ENCODE data around the gene MT1M.

MT1M gene

DNA sequence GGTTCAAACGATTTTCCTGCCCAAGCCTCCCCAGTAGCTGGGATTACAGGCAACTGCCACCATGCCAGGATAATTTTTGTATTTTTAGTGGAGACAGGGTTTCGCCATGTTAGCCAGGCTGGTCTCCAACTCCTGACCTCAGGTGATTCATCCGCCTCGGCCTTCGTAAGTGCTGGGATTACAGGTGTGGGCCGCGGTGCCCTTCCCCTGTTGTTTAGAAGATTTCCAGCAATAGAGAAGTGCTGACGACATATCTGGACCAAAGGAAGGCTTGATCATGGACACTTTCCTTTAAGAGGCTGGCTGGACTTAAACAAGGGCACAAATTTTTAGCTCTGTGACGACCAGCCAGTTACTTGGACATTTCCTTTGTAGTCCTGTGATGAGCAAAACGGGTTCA lies 1.3 kb upstream of the MT1M start:
- no peak for DNase-seq

DNA sequence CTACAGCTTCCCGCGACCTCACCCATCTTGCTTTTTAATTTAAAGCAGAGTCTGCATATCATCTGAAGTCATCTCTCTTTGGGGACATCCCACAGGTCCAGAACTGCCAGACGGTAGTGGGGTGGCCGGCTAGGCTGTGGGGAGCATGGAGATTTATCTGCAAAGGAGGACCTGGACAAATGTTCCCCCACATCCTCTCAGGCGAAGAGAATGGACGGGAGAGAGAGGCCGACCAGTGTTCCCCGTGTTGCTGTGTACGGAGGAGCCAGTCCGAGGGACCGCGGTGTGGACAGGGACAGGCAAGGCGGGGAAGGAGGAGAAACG lies 665 bp upstream of the MT1M start:
- no peak for DNase-seq

DNA sequence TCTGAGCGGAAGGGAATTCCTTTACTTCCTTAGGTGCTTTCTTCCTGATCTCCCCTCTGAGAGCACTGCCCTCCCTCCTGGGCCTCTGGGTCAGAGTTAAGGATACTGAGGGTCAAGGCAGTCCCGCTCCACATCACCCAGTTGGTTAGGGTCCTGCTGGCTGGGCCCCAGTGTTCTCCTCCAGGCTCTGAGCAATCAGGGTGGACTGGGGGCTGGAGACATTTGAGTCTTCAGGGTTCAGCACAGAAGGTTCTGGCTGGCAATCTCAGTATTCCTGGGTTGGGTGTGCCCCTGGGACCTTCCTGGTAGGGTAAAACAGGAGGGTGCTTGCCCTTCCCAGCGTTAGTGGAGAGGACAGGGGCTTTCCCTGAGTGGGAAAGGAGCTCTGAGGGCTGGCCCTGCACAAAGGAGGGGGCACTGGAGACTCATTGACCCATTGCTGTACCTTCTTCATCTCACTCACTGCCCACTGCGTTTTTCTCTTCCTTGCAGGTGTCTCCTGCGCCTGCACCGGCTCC lies 448 bp downstream of the MT1M start:
- DNase-seq, result no peak

DNA sequence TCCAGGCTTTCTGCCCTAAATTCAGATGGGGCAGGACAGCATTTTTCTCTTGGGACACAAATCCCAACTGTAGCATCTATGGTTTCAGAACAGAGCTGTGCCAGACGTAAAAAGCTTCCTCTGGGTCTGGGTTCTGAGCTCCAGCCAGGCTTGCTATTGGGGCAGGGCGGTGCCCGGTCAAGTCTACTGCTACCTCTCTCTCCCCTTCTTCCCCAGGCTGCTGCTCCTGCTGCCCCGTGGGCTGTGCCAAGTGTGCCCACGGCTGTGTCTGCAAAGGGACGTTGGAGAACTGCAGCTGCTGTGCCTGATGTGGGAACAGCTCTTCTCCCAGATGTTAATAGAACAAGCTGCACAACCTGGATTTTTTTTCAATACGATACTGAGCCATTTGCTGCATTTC lies 1.1 kb downstream of the MT1M start:
- DNase-seq, result no peak

DNA sequence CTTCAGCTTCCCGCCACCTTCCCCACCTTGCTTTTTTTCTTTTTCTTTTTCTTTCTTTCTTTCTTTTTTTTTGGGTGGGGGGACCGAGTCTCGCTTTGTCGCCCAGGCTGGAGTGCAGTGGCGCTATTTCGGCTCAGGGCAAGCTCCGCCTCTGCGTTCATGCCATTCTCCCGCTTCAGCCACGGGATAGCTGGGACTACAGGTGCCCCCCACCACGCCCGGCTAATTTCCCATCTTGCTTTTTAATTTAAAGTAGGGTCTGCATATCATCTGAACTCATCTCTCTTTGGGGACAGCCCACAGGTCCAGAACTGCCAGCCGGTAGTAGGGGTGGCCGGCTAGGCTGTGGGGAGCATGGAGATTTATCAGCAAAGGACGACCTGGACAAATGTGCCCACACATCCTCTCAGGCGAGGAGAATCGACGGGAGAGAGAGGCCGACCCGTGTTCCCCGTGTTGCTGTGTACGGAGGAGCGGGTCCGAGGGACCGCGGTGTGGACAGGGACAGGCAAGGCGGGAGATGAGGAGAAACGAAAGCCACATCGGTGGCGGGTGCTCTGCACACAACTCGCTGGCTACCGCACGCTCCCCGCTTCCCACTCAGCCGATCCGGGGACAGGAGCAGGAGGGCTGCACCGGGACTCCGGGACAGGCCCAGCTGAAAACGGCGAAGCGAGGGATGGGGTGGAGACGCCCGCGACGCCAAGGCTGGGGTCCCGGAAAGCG lies 2.4 kb downstream of the MT1M start:
- no peak for DNase-seq

DNA sequence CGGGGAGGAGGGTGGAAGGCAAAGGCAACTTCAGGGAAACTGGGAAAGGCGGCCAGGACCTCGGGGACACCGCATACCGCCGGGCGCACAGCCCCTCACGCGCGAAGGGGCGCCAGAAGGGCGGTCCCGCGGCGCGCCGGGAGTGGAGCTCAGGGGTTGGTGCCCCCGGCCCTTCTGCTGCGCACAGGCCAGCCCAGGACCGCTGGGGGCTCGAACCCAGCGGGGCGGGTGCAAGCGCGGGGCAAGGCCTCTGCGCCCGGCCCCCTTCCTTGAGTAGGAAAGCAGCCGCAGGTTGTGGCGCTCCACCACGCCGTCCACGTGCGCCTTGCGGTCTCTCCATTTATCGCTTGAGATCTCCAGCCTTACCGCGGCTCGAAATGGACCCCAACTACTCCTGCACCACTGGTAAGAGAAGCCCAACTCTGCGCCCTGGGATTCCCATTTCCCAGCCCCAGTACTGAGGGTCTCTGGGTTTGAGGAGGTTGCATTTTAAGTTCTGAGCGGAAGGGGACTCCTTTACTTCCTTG lies 3.0 kb downstream of the MT1M start:
- DNase-seq, result no peak

DNA sequence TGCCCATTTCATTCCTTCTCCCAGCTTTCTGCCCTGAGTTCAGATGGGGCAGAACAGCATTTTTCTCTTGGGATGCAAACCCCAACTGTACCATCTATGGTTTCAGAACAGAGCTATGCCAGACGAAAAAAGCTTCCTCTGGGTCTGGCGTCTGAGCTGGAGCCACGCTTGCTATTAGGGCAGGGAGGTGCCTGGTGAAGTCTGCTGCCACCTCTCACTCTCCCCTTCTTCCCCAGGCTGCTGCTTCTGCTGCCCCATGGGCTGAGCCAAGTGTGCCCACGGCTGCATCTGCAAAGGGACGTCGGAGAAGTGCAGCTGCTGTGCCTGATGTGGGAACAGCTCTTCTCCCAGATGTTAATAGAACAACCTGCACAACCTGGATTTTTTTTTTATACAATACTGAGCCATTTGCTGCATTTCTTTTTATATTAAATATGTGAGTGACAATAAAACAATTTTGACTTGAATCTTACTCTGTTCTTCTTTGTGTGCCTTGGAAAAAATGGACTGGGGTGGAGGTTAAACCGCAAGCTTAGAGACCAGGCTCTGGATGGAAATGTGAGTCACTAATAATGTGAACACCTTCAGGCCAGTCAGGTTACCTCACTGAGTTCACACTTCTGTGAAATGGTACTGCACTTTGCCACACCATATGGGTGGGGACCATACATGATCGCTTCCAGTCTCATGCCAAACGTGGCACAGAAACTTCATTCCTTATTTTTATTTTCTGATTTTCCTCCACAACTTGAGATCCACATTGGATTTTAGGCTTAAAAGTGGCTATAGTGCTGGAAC lies 4.4 kb downstream of the MT1M start:
- no peak for DNase-seq

DNA sequence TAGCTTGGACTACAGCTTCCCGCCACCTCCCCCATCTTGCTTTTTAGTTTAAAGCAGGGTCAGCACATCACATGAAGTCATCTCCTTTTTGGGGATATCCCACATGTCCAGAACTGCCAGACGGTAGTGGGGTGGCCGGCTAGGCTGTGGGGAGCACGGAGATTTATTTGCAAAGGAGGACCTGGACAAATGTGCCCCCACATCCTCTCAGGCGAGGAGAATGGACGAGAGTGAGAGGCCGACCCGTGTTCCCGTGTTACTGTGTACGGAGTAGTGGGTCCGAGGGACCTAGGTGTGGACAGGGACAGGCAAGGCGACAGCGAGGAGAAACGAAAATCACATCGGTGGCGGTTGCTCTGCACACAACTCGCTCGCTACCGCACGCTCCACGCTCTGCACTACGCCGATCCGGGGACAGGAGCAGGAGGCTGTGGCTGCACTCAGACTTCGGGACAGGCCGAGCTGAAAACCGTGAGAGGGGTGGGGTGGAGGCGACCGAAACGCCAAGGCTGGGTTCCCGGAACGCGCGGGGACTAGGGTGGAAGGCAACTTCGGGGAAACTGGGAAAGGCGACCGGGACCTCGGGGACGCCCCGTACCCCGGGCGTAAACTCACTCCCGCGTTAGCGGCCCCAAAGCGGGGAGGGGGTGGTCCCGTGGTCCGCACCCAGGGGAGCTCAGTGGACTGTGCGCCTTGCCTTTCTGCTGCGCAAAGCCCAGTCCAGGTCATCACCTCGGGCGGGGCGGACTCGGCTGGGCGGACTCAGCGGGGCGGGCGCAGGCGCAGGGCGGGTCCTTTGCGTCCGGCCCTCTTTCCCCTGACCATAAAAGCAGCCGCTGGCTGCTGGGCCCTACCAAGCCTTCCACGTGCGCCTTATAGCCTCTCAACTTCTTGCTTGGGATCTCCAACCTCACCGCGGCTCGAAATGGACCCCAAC lies 5.6 kb downstream of the MT1M start, which contains the start of gene MT1A:
Gene MT1A, plus strand, starts transcription at position 853 of the 937 bp plus-strand sequence. Its CDS starts 73 bp downstream, at position 926.
- no peak for DNase-seq

DNA sequence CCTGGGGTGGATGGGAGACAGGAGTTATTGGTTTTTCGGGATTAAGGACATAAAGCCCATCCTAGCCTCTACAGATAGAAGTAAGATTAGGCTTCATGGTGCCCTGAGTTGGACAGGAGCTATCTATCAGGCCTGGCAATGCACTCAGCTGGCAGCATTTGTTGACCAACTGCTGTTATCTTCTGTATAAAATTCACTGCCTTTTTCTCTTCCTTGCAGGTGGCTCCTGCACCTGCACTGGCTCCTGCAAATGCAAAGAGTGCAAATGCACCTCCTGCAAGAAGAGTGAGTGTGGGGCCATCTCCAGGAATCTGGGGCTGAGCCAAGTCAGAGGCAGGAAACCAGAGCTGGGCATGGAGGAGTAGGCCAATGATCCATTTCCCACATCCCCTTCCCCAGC lies 6.6 kb downstream of the MT1M start:
- no peak for DNase-seq

DNA sequence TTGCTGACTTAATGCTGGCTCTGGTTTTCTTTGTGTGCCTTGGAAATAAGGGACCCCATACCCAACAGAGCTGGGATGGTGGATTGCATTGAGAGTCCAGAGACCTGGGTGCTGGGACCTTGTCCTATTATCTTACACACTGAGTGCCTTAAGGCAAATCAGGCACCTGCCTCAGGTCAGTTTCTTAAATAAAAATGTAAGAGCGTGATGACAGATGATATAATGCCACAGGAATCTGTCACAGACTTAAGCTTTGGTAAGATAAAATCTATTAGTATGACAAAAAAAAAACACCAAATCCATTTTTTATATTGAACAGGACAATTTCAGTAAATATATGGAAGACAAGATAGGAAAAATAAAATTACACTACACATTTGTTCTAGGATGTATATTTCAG lies 7.6 kb downstream of the MT1M start:
- DNase-seq, result no peak

DNA sequence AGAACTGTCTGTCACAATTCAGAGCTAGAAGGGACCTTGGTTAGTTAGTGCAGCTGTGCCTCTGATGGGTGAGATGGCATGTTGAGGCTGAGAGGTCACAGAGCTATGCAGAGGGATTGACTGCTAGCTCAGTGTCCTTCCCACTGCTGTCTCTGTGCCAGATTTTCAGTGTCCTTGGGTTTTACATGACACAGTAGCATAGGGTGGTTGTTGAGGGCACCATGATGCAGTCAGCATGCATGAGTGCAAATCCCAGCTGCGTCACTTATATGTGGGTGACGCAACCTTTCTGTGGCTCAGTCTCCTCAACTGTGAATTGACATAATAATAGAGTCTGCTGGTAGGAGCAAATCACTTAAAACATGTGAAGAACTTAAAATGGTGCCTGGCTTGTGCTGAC lies 8.7 kb downstream of the MT1M start:
- no peak for DNase-seq

DNA sequence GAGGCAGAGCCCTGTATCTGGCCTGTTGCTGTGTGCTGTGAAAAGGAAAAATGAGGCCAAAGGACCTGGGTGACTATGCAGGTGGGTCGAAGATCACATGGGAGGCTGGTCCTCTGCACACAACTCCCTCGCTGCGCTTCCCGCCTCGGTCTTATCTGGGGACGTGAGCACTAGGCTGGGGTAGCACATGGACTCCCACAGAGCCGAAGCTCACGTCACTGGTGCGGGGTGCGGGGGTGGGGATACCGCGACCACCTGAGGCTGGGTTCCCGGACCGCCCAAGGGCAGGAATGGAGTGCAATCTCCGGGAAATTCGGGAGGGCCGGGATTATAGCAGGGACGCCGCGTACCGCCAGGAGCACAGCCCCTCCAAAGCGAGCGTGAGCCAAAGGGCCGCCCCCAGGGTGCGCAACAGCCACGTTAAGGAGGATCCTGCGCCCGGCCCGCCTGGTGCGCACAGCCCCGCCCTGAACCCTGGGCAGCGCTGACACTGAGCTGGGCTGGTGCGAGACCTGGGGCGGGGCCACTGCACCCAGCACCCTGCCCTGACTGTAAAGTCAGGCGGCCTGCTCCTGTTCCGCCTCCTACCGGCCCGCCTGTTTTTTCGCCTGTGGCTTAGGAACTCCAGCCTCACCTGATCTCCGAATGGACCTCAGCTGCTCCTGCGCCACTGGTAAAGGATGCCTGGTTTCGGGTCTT lies 10.8 kb downstream of the MT1M start:
- no peak for DNase-seq

DNA sequence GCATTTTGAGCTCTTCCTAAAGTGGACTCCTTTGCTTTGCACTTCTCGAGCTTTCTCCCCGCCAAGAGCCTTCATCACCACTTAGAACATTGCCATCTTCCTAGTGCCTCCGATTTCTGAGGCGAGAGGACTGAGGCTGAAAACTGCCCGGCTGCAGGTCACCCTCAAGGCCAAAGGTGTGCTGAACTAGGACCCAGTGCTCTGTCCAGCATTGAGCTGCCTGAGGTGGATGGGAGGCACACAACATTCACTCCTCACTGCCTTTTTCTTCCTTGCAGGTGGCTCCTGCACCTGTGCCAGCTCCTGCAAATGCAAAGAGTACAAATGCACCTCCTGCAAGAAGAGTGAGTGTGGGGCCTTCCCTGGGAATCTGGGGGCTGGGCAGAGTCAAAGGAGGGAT lies 11.4 kb downstream of the MT1M start:
- DNase-seq, result no peak

DNA sequence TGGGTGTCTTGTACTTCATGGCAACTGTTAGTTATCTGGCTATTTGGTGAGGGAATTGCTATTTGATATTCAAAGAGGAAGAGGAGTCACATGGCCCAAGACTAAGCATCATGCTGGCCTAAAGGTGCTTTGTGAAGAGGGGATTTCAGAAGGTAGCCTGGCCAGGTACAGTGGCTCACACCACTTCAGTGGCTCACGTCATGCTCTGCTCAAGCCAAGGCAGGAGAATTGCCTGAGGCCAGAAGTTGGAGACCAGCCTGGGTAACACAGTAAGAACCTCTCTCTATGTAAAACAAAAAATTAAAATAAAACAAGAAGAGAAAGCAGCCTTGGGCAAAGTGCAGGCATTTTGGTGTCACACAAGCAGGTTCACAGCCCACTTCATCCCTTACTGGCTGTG lies 12.9 kb downstream of the MT1M start:
- no peak for DNase-seq

DNA sequence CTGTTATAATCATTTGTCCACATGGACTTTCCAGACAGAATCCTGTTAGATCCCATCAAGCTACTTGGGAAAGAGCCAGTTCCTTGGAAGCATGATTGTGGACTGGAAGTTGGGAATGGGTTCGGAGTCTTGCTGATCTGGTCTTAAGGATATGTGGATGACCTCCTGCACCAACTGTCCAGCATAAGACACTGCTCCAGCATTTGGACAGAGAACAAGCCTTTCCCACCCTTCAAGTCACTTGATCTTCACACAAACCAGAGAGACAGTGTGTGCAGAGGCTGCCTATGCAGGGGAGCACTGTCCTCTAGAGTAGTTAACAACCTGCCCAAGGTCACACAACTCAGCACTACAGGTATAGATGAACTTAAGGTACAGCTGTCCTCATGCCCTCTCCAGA lies 13.4 kb downstream of the MT1M start:
- no peak for DNase-seq

DNA sequence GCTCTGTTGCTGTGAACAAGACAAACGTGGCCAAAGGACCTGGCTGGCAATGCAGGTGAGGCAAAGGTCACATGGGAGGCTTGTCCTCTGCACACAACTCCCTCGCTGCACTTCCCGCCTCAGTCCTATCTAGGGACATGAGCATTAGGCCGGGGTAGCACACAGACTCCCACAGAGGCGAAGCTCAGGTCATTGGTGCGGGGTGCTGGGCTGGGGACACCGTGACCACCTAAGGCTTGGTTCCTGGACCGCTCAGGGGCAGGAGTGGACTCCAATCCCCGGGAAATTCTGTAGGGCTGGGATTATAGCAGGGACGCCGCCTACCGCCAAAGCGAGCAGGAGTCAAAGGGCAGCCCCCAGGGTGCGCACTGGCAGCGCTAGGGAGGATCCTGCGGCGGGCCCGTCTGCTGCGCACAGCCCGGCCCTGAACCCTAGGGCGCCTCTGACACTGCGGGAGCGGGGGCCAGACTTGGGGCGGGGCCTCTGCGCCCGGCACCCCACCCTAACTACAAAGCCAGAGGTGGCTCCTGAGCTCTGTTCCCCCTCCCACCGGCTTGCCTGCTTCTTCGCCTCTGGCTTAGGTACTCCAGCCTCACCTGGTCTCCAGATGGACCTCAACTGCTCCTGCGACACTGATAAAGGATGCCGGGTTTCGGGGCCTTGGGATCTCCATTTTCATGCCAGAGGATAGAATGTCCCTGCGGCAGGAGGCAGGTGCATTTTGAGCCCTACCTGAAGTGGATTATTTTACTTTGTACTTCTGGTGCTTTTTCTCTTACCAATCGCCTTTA lies 15.4 kb downstream of the MT1M start:
- DNase-seq, result no peak

DNA sequence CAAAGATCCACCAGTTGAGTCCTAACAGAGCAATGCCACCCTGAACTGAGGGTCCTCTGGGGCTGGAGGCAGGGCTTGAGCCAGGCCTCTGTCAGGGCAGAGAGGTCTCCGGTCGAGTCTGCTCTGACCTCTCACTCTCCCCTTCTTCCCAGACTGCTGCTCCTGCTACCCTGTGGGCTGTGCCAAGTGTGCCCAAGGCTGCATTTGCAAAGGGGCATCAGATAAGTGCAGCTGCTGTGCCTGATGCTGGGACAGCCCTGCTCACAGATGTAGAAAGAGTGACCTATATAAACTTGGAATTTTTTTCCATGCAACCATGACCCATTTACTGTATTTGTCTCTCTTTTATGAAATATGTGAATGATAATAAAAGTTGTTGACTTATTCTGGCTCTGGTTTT lies 16.8 kb downstream of the MT1M start:
- no peak for DNase-seq

DNA sequence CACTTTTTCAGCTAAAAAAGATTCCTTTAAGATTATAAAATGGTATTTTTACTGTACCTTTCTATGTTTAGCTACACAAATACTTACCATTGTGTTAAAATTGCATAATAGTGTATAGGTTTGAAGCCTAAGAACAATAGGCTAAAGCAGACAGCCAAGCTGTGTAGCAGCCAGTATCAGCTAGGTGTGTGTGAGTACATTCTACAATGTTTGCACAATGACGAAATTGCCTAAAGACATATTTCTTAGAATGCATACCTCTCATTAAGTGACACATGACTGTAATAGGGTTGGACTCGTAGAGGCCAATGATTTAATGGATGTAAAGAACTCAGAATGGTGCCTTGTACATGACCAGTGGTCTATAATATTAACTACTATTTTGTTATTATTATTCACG lies 17.4 kb downstream of the MT1M start:
- DNase-seq, result no peak

DNA sequence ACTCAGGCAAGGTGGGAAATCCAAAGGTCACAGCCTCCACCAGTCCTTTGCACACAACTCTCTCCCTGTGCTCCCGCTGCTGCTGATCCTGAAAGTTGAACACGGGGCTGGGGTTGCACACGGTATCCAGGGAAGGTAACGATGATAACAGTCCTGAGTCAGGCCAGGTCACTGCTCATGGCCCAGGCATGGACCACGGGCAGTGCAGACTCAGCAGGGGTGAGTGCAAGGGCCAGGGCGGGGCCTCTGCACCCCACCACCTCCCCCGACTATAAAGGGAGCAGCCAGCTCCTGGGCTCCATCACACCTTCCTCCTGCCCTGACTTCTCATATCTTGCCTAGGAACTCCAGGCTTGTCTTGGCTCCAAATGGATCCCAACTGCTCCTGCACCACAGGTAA lies 19.1 kb downstream of the MT1M start, which contains the start of gene MT1B:
Gene MT1B, plus strand, starts transcription at position 301 of the 400 bp plus-strand sequence. Its CDS starts 68 bp downstream, at position 369.
- no peak for DNase-seq

DNA sequence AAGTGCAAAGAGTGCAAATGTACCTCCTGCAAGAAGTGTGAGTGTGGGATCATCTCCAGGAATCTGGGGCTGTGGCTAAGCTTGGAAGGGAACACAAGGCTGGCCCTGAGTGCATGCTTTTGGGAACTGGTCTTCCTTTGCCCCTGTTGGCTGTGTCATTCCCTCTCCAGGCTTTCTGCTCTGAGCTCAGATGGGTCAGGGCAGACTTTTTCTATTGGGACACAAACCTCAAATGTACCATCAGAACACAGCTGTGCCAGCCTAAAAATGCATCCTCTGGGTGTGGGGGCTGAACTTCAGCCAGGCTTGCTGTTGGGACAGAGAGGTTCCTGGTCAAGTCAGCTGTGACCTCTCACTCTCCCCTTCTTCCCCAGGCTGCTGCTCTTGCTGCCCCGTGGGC lies 20.1 kb downstream of the MT1M start:
- DNase-seq, result no peak

DNA sequence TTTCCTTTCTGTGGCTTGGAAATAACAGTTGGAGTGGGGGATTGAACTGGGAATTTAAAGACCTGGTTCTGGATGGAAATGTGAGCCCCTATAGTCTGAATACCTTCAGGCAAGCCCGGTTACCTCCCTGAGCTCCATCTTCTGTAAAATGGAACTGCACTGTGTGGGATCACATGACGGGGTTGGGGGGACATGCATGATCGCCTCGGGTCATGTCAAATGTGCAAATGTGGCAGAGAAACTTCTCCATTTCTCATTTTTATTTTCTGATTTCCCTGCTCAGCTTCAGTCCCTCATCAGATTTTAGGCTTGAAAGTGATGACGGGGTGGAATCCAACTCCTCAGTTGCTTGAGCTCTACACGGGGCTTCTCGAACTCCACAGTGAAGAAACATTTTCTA lies 20.8 kb downstream of the MT1M start:
- no peak for DNase-seq
